ENCODE data around the gene JMJD8.

Gene JMJD8

DNA sequence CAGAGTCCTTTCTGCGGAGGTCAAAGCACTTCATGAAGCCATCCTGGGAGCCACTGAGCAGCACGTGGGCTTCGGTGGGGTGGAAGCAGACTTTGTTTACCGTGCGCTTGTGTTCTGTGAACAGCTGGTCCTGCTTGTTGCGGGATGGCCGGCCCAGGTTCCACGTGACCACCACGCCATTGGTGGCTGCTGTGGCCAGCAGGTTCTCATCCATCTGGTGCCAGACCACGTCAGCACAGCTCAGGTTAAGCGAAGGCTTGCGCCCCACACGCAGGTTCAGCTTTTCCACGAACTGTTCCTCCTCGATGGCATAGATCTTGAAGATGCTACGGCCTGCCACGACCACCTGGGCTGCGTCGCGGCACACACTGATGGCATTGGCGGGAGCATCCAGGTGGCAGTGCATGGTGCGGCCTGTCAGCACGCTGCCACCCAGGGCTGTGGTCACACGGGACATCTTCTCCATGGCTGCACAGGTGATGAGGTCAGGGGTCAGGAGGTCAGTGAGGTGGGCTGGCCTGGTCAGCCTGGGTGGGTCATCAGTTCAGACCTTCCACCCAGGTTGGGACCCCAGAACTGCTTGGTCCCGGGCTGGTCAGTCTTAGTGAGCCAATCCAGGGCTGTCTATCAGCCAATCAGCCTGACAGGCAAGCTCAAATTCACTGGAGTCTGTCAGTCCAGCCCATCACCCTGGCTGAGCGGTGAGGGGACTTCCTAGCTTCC, 5.2 kb upstream of the JMJD8 start:
- H3K36me3 ChIP-seq (ENCODE audit: control insufficient read depth in 2 of 2, insufficient read depth in 2 of 2, low read length in 2 of 2) = peaks cover 0 to 3% of the 10 kb centered on the region in 2 donors
- H3K27ac ChIP-seq (ENCODE audit: low read depth in 2 of 2, low read length in 2 of 2) = peak overlapping the region in 1 of 2 donors; percentile 75
- H3K4me3 ChIP-seq (ENCODE audit: low read length in 2 of 2) = peak overlapping the region; percentile 74 to 90
- no peaks in the 10 kb centered on the region for H3K9me3 ChIP-seq (ENCODE audit: control insufficient read depth in 2 of 2, low read length in 2 of 2)
- H3K9ac ChIP-seq (ENCODE audit: low read depth in 1 of 2, low read length in 2 of 2) = peak overlapping the region; percentile 88
- peaks cover 19% of the 10 kb centered on the region in 2 donors for H3K4me1 ChIP-seq (ENCODE audit: control insufficient read depth in 2 of 2, insufficient read depth in 2 of 2, low read length in 2 of 2)
- H3K27me3 ChIP-seq (ENCODE audit: control insufficient read depth in 2 of 2, insufficient read depth in 2 of 2, low read length in 2 of 2) = peaks cover 0 to 8% of the 10 kb centered on the region in 2 donors

DNA sequence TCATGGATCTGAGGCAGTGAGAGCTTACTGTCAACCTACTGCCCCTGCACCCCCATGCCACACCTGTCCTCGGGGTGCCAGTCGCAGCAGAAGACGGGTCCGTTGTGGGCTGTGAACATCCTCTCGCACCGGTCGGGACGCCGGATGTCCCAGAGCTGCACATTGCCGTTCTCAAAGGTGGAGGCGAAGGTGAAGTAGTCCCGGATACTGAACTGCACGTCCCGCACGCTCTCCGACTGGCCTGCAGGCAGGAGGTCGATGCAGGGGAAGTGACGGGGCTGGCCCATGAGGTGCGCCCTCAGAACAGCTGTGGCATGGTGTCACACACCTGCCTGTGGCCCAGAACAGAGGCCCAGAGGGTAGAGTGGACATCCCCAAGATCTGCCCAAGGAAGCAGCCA, 3.4 kb upstream of the JMJD8 start:
- H3K36me3 ChIP-seq (ENCODE audit: control insufficient read depth in 2 of 2, insufficient read depth in 2 of 2, low read length in 2 of 2) = peaks cover 0 to 11% of the 10 kb centered on the region in 2 donors
- no peaks in the 10 kb centered on the region for H3K27me3 ChIP-seq (ENCODE audit: control insufficient read depth in 2 of 2, insufficient read depth in 2 of 2, low read length in 2 of 2)
- H3K4me3 ChIP-seq (ENCODE audit: low read length in 2 of 2) = no peak overlapping the region
- no peak overlapping the region for H3K27ac ChIP-seq (ENCODE audit: low read depth in 2 of 2, low read length in 2 of 2)
- H3K4me1 ChIP-seq (ENCODE audit: control insufficient read depth in 2 of 2, insufficient read depth in 2 of 2, low read length in 2 of 2) = peaks cover 25 to 27% of the 10 kb centered on the region in 2 donors
- H3K9ac ChIP-seq (ENCODE audit: low read depth in 1 of 2, low read length in 2 of 2) = no peak overlapping the region
- H3K9me3 ChIP-seq (ENCODE audit: control insufficient read depth in 2 of 2, low read length in 2 of 2) = no peaks in the 10 kb centered on the region

DNA sequence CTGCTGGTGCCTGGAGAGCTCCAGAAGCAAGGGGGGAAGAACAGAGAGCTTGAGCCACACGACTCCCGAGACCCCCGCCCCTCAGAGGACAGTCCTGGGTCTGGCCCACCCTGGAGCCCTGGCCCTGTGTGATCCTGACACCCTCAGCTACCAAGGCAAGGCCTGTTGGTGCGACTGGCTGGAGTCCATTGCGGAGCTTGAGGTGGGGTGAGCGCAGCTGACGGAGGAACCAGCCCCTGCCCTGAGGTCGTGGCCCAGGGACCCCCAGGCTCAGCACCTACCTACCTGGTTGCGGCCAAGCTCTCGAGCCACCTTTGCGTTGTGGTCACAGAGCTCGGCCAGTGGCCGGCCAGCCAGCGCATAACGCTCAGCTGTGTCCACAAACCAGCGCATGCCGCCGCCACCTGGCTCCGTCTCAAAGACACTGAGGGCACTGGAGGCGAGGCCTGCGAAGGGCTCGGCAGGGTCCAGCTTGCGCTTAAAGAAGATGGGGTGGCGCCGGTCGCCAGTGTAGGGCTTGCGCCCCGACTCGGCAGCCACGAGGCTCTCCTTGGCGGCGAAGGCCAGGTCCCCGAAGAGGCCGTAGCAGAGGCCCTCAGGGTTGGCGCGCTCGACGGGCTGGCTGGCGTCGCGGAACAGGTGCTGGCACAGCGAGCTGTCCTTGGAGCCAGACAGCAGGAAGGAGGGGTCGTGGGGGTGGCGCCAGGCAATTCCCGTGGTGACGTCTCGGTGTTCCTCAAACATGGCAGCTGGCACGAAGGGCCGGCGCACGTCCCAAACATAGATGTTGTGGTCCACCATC, 2.5 kb upstream of the JMJD8 start:
- Histone ChIP-seq H3K4me1 (ENCODE audit: control insufficient read depth in 2 of 2, insufficient read depth in 2 of 2, low read length in 2 of 2) (peaks cover 32 to 34% of the 10 kb centered on the region in 2 donors), H3K27ac (ENCODE audit: low read depth in 2 of 2, low read length in 2 of 2) (no peak overlapping the region), H3K36me3 (ENCODE audit: control insufficient read depth in 2 of 2, insufficient read depth in 2 of 2, low read length in 2 of 2) (peaks cover 8 to 19% of the 10 kb centered on the region in 2 donors), H3K4me3 (ENCODE audit: low read length in 2 of 2) (no peak overlapping the region), H3K27me3 (ENCODE audit: control insufficient read depth in 2 of 2, insufficient read depth in 2 of 2, low read length in 2 of 2) (no peaks in the 10 kb centered on the region), H3K9ac (ENCODE audit: low read depth in 1 of 2, low read length in 2 of 2) (no peak overlapping the region), H3K9me3 (ENCODE audit: control insufficient read depth in 2 of 2, low read length in 2 of 2) (no peaks in the 10 kb centered on the region)

DNA sequence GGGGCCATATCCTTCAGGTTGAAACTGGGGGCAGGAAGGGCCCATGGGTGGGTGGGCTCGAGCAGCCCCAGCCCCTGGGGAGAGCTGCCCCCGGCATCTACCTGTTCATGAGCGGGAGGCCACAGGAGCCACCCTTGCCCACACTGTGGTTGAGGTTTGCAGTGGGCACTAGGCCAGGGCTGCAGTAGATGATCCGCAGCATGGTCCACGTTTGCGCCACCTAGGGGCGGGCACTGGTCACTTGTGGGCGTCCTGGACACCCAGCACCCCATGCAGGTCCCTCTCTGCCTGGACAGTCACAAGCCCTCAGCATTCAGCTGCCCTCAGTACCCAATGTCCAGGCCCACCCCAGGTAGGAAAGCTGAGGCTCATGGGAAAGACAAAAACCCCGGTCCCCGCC, 1.8 kb upstream of the JMJD8 start:
- no peak overlapping the region for H3K9ac ChIP-seq (ENCODE audit: low read depth in 1 of 2, low read length in 2 of 2)
- H3K4me1 ChIP-seq (ENCODE audit: control insufficient read depth in 2 of 2, insufficient read depth in 2 of 2, low read length in 2 of 2) = peaks cover 38 to 41% of the 10 kb centered on the region in 2 donors
- H3K4me3 ChIP-seq (ENCODE audit: low read length in 2 of 2) = no peak overlapping the region
- no peaks in the 10 kb centered on the region for H3K27me3 ChIP-seq (ENCODE audit: control insufficient read depth in 2 of 2, insufficient read depth in 2 of 2, low read length in 2 of 2)
- no peak overlapping the region for H3K27ac ChIP-seq (ENCODE audit: low read depth in 2 of 2, low read length in 2 of 2)
- H3K9me3 ChIP-seq (ENCODE audit: control insufficient read depth in 2 of 2, low read length in 2 of 2) = no peaks in the 10 kb centered on the region
- H3K36me3 ChIP-seq (ENCODE audit: control insufficient read depth in 2 of 2, insufficient read depth in 2 of 2, low read length in 2 of 2) = peaks cover 12 to 23% of the 10 kb centered on the region in 2 donors

DNA sequence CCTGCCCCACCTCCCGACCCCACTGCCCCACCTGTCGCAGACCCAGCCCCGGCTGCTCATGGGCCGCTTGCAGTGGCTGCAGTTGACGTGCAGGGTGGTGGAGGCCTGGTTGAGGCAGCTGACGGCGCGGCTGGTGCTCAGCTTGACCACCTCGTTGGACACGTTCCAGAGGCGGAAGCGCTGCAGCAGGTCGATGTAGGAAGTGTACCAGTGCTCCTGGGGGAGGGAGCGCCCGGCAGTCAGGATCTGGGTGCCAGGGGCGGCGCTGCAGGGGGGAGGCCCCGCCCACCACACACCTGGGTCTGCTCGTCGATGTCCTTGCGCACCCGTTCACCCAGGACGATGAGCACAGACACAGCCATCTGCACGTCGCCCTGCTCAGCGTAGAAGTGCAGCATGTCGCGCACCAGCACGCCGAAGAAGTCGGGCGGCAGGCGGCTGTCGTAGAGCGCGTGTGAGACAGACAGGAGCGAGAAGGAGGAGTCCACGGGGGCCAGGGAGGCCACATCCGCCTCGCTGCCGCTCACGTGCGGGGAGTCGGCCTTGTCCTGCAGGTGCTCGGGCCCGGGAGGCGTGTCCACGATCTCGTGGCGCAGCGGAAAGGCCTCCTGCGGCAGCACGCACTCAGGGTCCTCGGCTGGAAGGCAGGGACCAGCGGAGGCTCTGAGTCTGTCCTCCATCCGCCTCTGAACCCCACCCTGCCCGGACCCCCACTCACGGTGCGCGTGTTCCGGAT, 995 bp upstream of the JMJD8 start:
- Histone ChIP-seq H3K27ac (ENCODE audit: low read depth in 2 of 2, low read length in 2 of 2) (no peak overlapping the region), H3K4me1 (ENCODE audit: control insufficient read depth in 2 of 2, insufficient read depth in 2 of 2, low read length in 2 of 2) (peaks cover 38 to 44% of the 10 kb centered on the region in 2 donors), H3K27me3 (ENCODE audit: control insufficient read depth in 2 of 2, insufficient read depth in 2 of 2, low read length in 2 of 2) (no peaks in the 10 kb centered on the region), H3K4me3 (ENCODE audit: low read length in 2 of 2) (peak overlapping the region in 1 of 2 donors; percentile 78), H3K9me3 (ENCODE audit: control insufficient read depth in 2 of 2, low read length in 2 of 2) (no peaks in the 10 kb centered on the region), H3K36me3 (ENCODE audit: control insufficient read depth in 2 of 2, insufficient read depth in 2 of 2, low read length in 2 of 2) (peaks cover 12 to 23% of the 10 kb centered on the region in 2 donors), H3K9ac (ENCODE audit: low read depth in 1 of 2, low read length in 2 of 2) (no peak overlapping the region)

DNA sequence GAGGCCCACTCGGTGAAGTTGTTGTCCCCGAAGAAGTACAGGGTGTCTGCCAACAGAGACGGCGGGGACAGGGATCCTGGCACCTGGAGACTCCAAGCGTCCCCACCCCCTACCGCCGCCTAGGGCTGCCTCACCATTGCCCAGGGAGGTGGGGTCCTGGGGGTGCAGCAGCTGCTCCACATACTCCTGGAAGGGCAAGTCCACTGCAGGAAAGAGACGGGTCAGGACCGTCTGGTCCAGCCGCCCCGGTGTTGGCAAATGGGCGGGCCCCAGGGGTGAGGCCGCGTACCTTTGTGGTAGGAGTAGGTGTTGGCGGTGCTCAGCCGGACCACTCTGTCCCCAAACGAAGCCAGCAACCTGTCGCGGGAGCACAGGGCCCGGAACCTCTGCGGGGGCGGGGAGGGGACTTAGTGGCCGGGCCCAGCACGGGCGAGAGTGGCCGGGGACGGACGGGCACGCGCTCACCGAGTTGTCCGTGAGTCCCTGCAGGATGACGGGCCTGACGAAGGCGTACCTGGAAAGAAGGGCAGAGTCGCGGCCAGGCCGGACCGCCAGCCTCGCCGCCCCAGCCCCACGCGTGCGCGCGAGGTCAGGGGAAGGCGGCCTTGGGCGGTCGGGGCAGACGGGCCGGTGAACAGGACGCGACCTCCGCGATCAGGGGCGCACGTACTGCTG, 601 bp downstream of the JMJD8 start:
- Histone ChIP-seq H3K27ac (ENCODE audit: low read depth in 2 of 2, low read length in 2 of 2) (peak overlapping the region; percentile 63 to 82), H3K9ac (ENCODE audit: low read depth in 1 of 2, low read length in 2 of 2) (peak overlapping the region; percentile 41 to 69), H3K4me1 (ENCODE audit: control insufficient read depth in 2 of 2, insufficient read depth in 2 of 2, low read length in 2 of 2) (peaks cover 37 to 38% of the 10 kb centered on the region in 2 donors), H3K9me3 (ENCODE audit: control insufficient read depth in 2 of 2, low read length in 2 of 2) (no peaks in the 10 kb centered on the region), H3K4me3 (ENCODE audit: low read length in 2 of 2) (peak overlapping the region; percentile 68 to 78), H3K36me3 (ENCODE audit: control insufficient read depth in 2 of 2, insufficient read depth in 2 of 2, low read length in 2 of 2) (peaks cover 12 to 23% of the 10 kb centered on the region in 2 donors), H3K27me3 (ENCODE audit: control insufficient read depth in 2 of 2, insufficient read depth in 2 of 2, low read length in 2 of 2) (no peaks in the 10 kb centered on the region)

DNA sequence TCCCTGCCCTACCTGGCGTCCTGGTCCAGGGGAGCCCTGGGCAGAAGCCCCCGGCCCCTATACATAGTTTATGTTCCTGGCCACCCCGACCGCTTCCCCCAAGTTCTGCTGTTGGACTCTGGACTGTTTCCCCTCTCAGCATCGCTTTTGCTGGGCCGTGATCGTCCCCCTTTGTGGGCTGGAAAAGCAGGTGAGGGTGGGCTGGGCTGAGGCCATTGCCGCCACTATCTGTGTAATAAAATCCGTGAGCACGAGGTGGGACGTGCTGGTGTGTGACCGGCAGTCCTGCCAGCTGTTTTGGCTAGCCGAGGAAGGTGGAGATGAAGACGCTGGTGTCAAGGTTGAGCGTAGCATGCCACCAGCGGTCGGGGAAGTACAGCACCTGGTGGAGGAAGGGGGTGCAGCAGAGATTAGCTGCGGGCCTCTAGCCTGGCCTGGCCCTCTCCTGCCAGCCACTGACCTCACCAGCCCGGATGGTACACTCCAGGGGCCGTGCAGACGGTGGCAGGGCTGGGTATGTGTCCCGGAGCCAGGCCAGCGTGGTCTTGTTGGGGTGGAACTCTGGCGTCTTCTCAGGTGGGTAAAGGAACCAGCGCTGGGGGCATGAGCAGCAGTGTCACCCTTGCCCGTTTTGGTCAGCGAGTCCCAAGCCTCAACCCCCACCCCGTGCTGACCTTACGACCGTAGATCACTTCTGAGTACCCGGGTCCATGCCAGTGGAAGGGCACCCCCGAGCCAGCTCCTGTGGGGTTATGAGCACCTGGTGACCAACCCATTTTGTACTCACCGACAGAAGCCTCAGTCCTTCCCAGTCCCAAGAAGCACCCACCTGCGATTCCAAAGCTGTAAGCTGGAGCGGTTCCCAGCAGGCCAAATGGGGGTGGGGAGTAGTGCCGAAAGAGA, 1.4 kb downstream of the JMJD8 start:
- Histone ChIP-seq H3K27me3 (ENCODE audit: control insufficient read depth in 2 of 2, insufficient read depth in 2 of 2, low read length in 2 of 2) (no peaks in the 10 kb centered on the region), H3K9me3 (ENCODE audit: control insufficient read depth in 2 of 2, low read length in 2 of 2) (no peaks in the 10 kb centered on the region), H3K4me3 (ENCODE audit: low read length in 2 of 2) (peak overlapping the region; percentile 68 to 78), H3K9ac (ENCODE audit: low read depth in 1 of 2, low read length in 2 of 2) (peak overlapping the region in 1 of 2 donors; percentile 69), H3K4me1 (ENCODE audit: control insufficient read depth in 2 of 2, insufficient read depth in 2 of 2, low read length in 2 of 2) (peaks cover 37 to 38% of the 10 kb centered on the region in 2 donors), H3K36me3 (ENCODE audit: control insufficient read depth in 2 of 2, insufficient read depth in 2 of 2, low read length in 2 of 2) (peaks cover 12 to 23% of the 10 kb centered on the region in 2 donors), H3K27ac (ENCODE audit: low read depth in 2 of 2, low read length in 2 of 2) (no peak overlapping the region)

DNA sequence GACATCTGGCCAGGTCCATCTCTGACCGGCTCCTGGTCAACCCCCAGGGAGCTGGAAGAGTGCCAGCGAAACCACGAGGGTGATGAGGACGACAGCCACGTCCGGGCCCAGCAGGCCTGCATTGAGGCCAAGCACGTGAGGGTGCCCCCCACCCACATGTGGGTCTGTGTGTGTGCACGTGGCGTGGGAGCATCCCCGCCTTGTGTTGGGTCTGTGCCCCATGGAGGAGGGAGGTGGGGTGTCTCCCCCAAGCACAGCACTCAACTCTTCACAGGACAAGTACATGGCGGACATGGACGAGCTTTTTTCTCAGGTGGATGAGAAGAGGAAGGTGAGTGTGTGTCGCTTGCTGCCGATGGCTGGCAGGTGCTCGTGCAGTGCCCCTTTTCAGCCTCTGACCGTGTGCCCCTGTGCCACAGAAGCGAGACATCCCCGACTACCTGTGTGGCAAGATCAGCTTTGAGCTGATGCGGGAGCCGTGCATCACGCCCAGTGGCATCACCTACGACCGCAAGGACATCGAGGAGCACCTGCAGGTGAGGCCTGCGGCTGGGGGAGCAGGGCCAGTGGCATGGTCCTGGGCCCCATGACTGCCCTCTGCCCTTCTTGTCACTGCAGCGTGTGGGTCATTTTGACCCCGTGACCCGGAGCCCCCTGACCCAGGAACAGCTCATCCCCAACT, 2.2 kb downstream of the JMJD8 start:
- Histone ChIP-seq H3K4me3 (ENCODE audit: low read length in 2 of 2) (peak overlapping the region; percentile 82 to 84), H3K36me3 (ENCODE audit: control insufficient read depth in 2 of 2, insufficient read depth in 2 of 2, low read length in 2 of 2) (peaks cover 12 to 23% of the 10 kb centered on the region in 2 donors), H3K27me3 (ENCODE audit: control insufficient read depth in 2 of 2, insufficient read depth in 2 of 2, low read length in 2 of 2) (no peaks in the 10 kb centered on the region), H3K9ac (ENCODE audit: low read depth in 1 of 2, low read length in 2 of 2) (no peak overlapping the region), H3K9me3 (ENCODE audit: control insufficient read depth in 2 of 2, low read length in 2 of 2) (no peaks in the 10 kb centered on the region), H3K27ac (ENCODE audit: low read depth in 2 of 2, low read length in 2 of 2) (no peak overlapping the region), H3K4me1 (ENCODE audit: control insufficient read depth in 2 of 2, insufficient read depth in 2 of 2, low read length in 2 of 2) (peaks cover 43 to 44% of the 10 kb centered on the region in 2 donors)

Measured in mucosa of rectum (tissue), 2 donors.